HCT116 (cell line): ENCODE measurements around the gene AGAP1. TPM values are rescaled to one million over a fixed set of nuclear protein-coding genes. Genes with fewer than 3 reads are reported as not detected.

Experiments used
- ATAC-seq: fragments of 200-7000 bp; cut with Tn5 transposase; 2 replicates; pipeline ENCODE4 v1.9.1; 2020; ENCODE audit warnings: mild to moderate bottlenecking, moderate library complexity
- BruUV-seq: library from RNA; stranded (reverse); fragments of 400-500 nt; replicated peaks from 2 replicates; lab custom pipeline; 2021; lab: Mats Ljungman, UMichigan
- CTCF ChIA-PET: fragments of 300-600 bp; sonication (Branson Sonifier 250); formaldehyde crosslinking; loops from one replicate; lab custom pipeline; 2021; ENCODE audit warnings: antibody characterized with exemption; lab: Charles Lee
- POLR2A ChIA-PET: fragments of 300-600, 350-600 bp; sonication (Branson Sonifier 250); formaldehyde crosslinking; loops from one replicate; lab custom pipeline; 2021; ENCODE audit warnings: antibody characterized with exemption; lab: Charles Lee
- RAD21 ChIA-PET, 2 experiments: fragments of 300-600 bp; sonication (Branson Sonifier 250); formaldehyde crosslinking; loops; one replicate each; lab custom pipeline; 2023; ENCODE audit warnings: low total read pairs in 2 of 2; ENCODE audit not compliant: uncharacterized antibody in 2 of 2, unreplicated experiment in 2 of 2, low non-redundant PET in 1 of 2; lab: Charles Lee
- DNase-seq: peaks from one replicate; pipeline ENCODE4 v3.0.0-alpha.2; 2010; ENCODE audit warnings: low read depth, low spot score
- H2AFZ ChIP-seq: fragments of 200-600 bp; shearing (Covaris generic), sonication (generic); 2 replicates; pipeline ENCODE4 v1.6.1; 2017; ENCODE audit warnings: low read depth, mixed run types, mixed read lengths, antibody characterized with exemption, low read length; ENCODE audit not compliant: poor library complexity, severe bottlenecking
- H3K27ac ChIP-seq: 2 replicates; pipeline ENCODE4 v1.5.1; 2012; ENCODE audit warnings: low read depth, low read length
- H3K27me3 ChIP-seq: fragments of 200-600 bp; sonication (generic); 2 replicates; pipeline ENCODE4 v1.6.1; 2016; ENCODE audit warnings: mixed run types, low read length, mixed read lengths; ENCODE audit not compliant: insufficient read depth
- H3K36me3 ChIP-seq, 2 experiments: fragments of 200-500 bp in 1 of 2; fragments of 200-600 bp in 1 of 2; sonication (Bioruptor generic) in 1 of 2; sonication (generic) in 1 of 2; 2 replicates each; pipeline versions ENCODE4 v1.5.1 to v1.6.1; 2014 to 2016; ENCODE audit warnings: low read length in 2 of 2, inconsistent platforms in 1 of 2, mixed read lengths in 1 of 2, mixed run types in 1 of 2; ENCODE audit not compliant: insufficient read depth in 2 of 2, control insufficient read depth in 1 of 2
- H3K4me1 ChIP-seq, 2 experiments: fragments of 200-600 bp in 1 of 2; sonication (generic) in 1 of 2; 2 replicates each; pipeline versions ENCODE4 v1.5.1 to v1.6.1; 2012 to 2017; ENCODE audit warnings: low read length in 2 of 2, inconsistent platforms in 1 of 2, mild to moderate bottlenecking in 1 of 2, mixed read lengths in 1 of 2, mixed run types in 1 of 2, moderate library complexity in 1 of 2; ENCODE audit not compliant: insufficient read depth in 2 of 2, control insufficient read depth in 1 of 2
- H3K4me2 ChIP-seq: fragments of 200-600 bp; sonication (generic); 2 replicates; pipeline ENCODE4 v1.6.1; 2017; ENCODE audit warnings: mixed run types, low read length, mixed read lengths
- H3K4me3 ChIP-seq, 2 experiments: fragments of 200-600 bp in 1 of 2; sonication (generic) in 1 of 2; replicated peaks in 1 of 2; 2 replicates each; pipeline ENCODE4 v1.5.1; 2011 to 2016; ENCODE audit warnings: low read length in 2 of 2, control low read depth in 1 of 2, low read depth in 1 of 2, mild to moderate bottlenecking in 1 of 2, mixed read lengths in 1 of 2, mixed run types in 1 of 2
- H3K79me2 ChIP-seq: fragments of 200-600 bp; sonication (generic); 2 replicates; pipeline ENCODE4 v1.6.1; 2017; ENCODE audit warnings: mild to moderate bottlenecking, mixed run types, low read length, moderate library complexity, mixed read lengths; ENCODE audit not compliant: insufficient read depth
- H3K9ac ChIP-seq: fragments of 200-600 bp; sonication (generic); 2 replicates; pipeline ENCODE4 v1.6.1; 2016; ENCODE audit warnings: low read length, mixed read lengths
- H3K9me2 ChIP-seq: fragments of 200-600 bp; sonication (generic), shearing (Covaris generic); 2 replicates; pipeline ENCODE4 v1.6.1; 2017; ENCODE audit warnings: mixed run types, mild to moderate bottlenecking, moderate library complexity; ENCODE audit not compliant: insufficient read depth
- H3K9me3 ChIP-seq, 2 experiments: fragments of 200-500 bp in 1 of 2; fragments of 200-600 bp in 1 of 2; sonication (Bioruptor generic) in 1 of 2; sonication (generic) in 1 of 2; 2 replicates each; pipeline ENCODE4 v1.6.1; 2014 to 2017; ENCODE audit warnings: low read length in 2 of 2, mixed read lengths in 2 of 2, inconsistent platforms in 1 of 2, low read depth in 1 of 2, mild to moderate bottlenecking in 1 of 2, mixed run types in 1 of 2, moderate library complexity in 1 of 2; ENCODE audit not compliant: control insufficient read depth in 1 of 2, insufficient read depth in 1 of 2
- H4K20me1 ChIP-seq: fragments of 200-600 bp; sonication (generic), shearing (Covaris generic); 2 replicates; pipeline ENCODE4 v1.6.1; 2017; ENCODE audit warnings: mixed run types, mild to moderate bottlenecking, moderate library complexity; ENCODE audit not compliant: insufficient read depth
- ATF3 ChIP-seq: IDR thresholded peaks from 2 replicates; pipeline ENCODE4 v1.6.1; 2012
- CBX3 ChIP-seq: IDR thresholded peaks from 2 replicates; pipeline ENCODE4 v1.6.1; 2012; ENCODE audit warnings: low read depth
- CEBPB ChIP-seq: IDR thresholded peaks from 2 replicates; pipeline ENCODE4 v1.6.1; 2012; ENCODE audit warnings: low read depth
- EGR1 ChIP-seq: IDR thresholded peaks from 2 replicates; pipeline ENCODE4 v1.6.1; 2012; ENCODE audit warnings: low read depth
- EZH2 ChIP-seq: fragments of 200-600 bp; sonication (generic); IDR thresholded peaks from 2 replicates; pipeline ENCODE4 v1.6.1; 2017; ENCODE audit warnings: antibody characterized with exemption, mixed run types
- EZH2phosphoT487 ChIP-seq: fragments of 200-600 bp; IDR thresholded peaks from 2 replicates; pipeline ENCODE4 v1.6.1; 2018; ENCODE audit warnings: antibody characterized with exemption, borderline replicate concordance
- FOSL1 ChIP-seq: IDR thresholded peaks from 2 replicates; pipeline ENCODE4 v1.6.1; 2012; ENCODE audit warnings: low read depth
- POLR2A ChIP-seq: IDR thresholded peaks from 2 replicates; pipeline ENCODE4 v1.7.0; 2011; ENCODE audit warnings: borderline replicate concordance; ENCODE audit not compliant: insufficient read depth, insufficient read length; ENCODE audit errors: extremely low read depth
- RAD21 ChIP-seq: IDR thresholded peaks from 2 replicates; pipeline ENCODE4 v1.6.1; 2012; ENCODE audit warnings: low read depth, mild to moderate bottlenecking
- SIN3A ChIP-seq: IDR thresholded peaks from 2 replicates; pipeline ENCODE4 v1.6.1; 2012; ENCODE audit warnings: low read depth
- SP1 ChIP-seq: IDR thresholded peaks from 2 replicates; pipeline ENCODE4 v1.6.1; 2012; ENCODE audit warnings: low read depth
- TCF7L2 ChIP-seq: IDR thresholded peaks from 2 replicates; pipeline ENCODE4 v1.7.0; 2011; ENCODE audit warnings: borderline replicate concordance, inconsistent platforms; ENCODE audit not compliant: insufficient read depth, insufficient read length; ENCODE audit errors: extremely low read depth
- YY1 ChIP-seq: IDR thresholded peaks from 2 replicates; pipeline ENCODE4 v1.6.1; 2011; ENCODE audit warnings: low read length, low read depth, moderate library complexity, mild to moderate bottlenecking; ENCODE audit not compliant: insufficient replicate concordance; ENCODE audit errors: extremely low read depth
- ZFX ChIP-seq: fragments of 450-650 bp; IDR thresholded peaks from 2 replicates; pipeline ENCODE4 v1.6.1; 2017
- ZNF274 ChIP-seq: fragments of 200-500 bp; sonication (Bioruptor generic); IDR thresholded peaks from 2 replicates; pipeline ENCODE4 v1.6.1; 2014; ENCODE audit warnings: mild to moderate bottlenecking, low read depth, low read length, inconsistent platforms
- intact Hi-C: fragments of 100-400 bp; cut with micrococcal nuclease; formaldehyde crosslinking; loops from 2 replicates; pipeline ENCODE4 v1.10.0; 2022
- total RNA-seq: library from RNA; stranded (reverse); gene quantifications from one replicate; pipeline ENCODE4 v1.2.1, GENCODE V29; 2021; ENCODE audit not compliant: unreplicated experiment
- TF ChIP-seq, protein P1 (sequence below): IDR thresholded peaks from 2 replicates; pipeline ENCODE4 v1.6.1; 2012; ENCODE audit warnings: low read depth
- TF ChIP-seq, protein P2 (sequence below): IDR thresholded peaks from 2 replicates; pipeline ENCODE4 v1.6.1; 2011; ENCODE audit warnings: mild to moderate bottlenecking, low read length, moderate library complexity; ENCODE audit not compliant: insufficient replicate concordance; ENCODE audit errors: extremely low read depth
- TF ChIP-seq, protein P3 (sequence below), 3 experiments: fragments of 200-600 bp in 1 of 3; sonication (generic) in 1 of 3; IDR thresholded peaks in 2 of 3; conservative IDR thresholded peaks in 1 of 3; 2 replicates each; pipeline ENCODE4 v1.5.1; 2012 to 2017; ENCODE audit warnings: low read depth in 2 of 3, low read length in 2 of 3, antibody characterized with exemption in 1 of 3, borderline replicate concordance in 1 of 3, control low read depth in 1 of 3, mild to moderate bottlenecking in 1 of 3, mixed read lengths in 1 of 3, mixed run types in 1 of 3, moderate library complexity in 1 of 3; ENCODE audit not compliant: insufficient read depth in 1 of 3

Gene AGAP1
- total RNA-seq, 1 experiment from 2014 or later: 43.8 TPM

GRCh38 chr2:235640926-235641723, 147.3 kb downstream of the AGAP1 start:
- no peak overlapping the region for H2AFZ ChIP-seq
- no peaks in the 10 kb centered on the region for H3K9me2 ChIP-seq
- no peak overlapping the region for H3K4me3 ChIP-seq
- no peak for DNase-seq
- no peaks in the 10 kb centered on the region for H3K9me3 ChIP-seq
- H3K4me1 ChIP-seq: peaks cover 4 to 13% of the 10 kb centered on the region in 2 experiments; a peak in 3 of 4 replicates
- no peaks in the 10 kb centered on the region for H4K20me1 ChIP-seq
- intact Hi-C loops: no loop called here
- no peak for TF ChIP-seq ZFX
- no peak for TF ChIP-seq SP1
- no peak for TF ChIP-seq FOSL1
- TF ChIP-seq, protein P1, sequence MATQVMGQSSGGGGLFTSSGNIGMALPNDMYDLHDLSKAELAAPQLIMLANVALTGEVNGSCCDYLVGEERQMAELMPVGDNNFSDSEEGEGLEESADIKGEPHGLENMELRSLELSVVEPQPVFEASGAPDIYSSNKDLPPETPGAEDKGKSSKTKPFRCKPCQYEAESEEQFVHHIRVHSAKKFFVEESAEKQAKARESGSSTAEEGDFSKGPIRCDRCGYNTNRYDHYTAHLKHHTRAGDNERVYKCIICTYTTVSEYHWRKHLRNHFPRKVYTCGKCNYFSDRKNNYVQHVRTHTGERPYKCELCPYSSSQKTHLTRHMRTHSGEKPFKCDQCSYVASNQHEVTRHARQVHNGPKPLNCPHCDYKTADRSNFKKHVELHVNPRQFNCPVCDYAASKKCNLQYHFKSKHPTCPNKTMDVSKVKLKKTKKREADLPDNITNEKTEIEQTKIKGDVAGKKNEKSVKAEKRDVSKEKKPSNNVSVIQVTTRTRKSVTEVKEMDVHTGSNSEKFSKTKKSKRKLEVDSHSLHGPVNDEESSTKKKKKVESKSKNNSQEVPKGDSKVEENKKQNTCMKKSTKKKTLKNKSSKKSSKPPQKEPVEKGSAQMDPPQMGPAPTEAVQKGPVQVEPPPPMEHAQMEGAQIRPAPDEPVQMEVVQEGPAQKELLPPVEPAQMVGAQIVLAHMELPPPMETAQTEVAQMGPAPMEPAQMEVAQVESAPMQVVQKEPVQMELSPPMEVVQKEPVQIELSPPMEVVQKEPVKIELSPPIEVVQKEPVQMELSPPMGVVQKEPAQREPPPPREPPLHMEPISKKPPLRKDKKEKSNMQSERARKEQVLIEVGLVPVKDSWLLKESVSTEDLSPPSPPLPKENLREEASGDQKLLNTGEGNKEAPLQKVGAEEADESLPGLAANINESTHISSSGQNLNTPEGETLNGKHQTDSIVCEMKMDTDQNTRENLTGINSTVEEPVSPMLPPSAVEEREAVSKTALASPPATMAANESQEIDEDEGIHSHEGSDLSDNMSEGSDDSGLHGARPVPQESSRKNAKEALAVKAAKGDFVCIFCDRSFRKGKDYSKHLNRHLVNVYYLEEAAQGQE: no peak
- TF ChIP-seq ZNF274: no peak
- TF ChIP-seq, protein P2, sequence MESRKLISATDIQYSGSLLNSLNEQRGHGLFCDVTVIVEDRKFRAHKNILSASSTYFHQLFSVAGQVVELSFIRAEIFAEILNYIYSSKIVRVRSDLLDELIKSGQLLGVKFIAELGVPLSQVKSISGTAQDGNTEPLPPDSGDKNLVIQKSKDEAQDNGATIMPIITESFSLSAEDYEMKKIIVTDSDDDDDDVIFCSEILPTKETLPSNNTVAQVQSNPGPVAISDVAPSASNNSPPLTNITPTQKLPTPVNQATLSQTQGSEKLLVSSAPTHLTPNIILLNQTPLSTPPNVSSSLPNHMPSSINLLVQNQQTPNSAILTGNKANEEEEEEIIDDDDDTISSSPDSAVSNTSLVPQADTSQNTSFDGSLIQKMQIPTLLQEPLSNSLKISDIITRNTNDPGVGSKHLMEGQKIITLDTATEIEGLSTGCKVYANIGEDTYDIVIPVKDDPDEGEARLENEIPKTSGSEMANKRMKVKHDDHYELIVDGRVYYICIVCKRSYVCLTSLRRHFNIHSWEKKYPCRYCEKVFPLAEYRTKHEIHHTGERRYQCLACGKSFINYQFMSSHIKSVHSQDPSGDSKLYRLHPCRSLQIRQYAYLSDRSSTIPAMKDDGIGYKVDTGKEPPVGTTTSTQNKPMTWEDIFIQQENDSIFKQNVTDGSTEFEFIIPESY: no peak
- no peak for TF ChIP-seq TCF7L2
- TF ChIP-seq EZH2phosphoT487: no peak
- TF ChIP-seq, protein P3, sequence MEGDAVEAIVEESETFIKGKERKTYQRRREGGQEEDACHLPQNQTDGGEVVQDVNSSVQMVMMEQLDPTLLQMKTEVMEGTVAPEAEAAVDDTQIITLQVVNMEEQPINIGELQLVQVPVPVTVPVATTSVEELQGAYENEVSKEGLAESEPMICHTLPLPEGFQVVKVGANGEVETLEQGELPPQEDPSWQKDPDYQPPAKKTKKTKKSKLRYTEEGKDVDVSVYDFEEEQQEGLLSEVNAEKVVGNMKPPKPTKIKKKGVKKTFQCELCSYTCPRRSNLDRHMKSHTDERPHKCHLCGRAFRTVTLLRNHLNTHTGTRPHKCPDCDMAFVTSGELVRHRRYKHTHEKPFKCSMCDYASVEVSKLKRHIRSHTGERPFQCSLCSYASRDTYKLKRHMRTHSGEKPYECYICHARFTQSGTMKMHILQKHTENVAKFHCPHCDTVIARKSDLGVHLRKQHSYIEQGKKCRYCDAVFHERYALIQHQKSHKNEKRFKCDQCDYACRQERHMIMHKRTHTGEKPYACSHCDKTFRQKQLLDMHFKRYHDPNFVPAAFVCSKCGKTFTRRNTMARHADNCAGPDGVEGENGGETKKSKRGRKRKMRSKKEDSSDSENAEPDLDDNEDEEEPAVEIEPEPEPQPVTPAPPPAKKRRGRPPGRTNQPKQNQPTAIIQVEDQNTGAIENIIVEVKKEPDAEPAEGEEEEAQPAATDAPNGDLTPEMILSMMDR (IDR thresholded peaks at IDR 0.05 in 2 of 3, conservative IDR thresholded peaks at IDR 0.05 in 1 of 3; ENCODE audit: borderline replicate concordance in 1 of 3, insufficient read depth in 1 of 3, low read depth in 2 of 3, low read length in 2 of 3): no peak
- no peak for TF ChIP-seq RAD21
- TF ChIP-seq EGR1: no peak
- TF ChIP-seq CEBPB: no peak
- no peak for TF ChIP-seq SIN3A
- TF ChIP-seq YY1: no peak
- no peak for TF ChIP-seq CBX3
- TF ChIP-seq POLR2A: no peak
- TF ChIP-seq EZH2: no peak
- TF ChIP-seq ATF3: no peak
- TF ChIP-seq, all 23 proteins: peak for 0
- Histone ChIP-seq H3K9ac (no peak overlapping the region), H3K27ac (no peak overlapping the region), H3K36me3 (no peaks in the 10 kb centered on the region), H3K79me2 (peaks cover 87% of the 10 kb centered on the region), H3K27me3 (no peaks in the 10 kb centered on the region), H3K4me2 (no peak overlapping the region)
- no peak for ATAC-seq
- CTCF ChIA-PET: no interaction called here
- RAD21 ChIA-PET: no interaction called here
- BruUV-seq: no TSS peak
- POLR2A ChIA-PET: no interaction called here
